HEK293 (cell line): ENCODE results near the gene MACC1.

Source experiments
- IKZF3 ChIP-seq: fragments of 450-650 bp; IDR thresholded peaks from 2 replicates; pipeline ENCODE4 v1.5.0; 2018; ENCODE audit warnings: missing biosample characterization, mild to moderate bottlenecking, missing genetic modification characterization, moderate library complexity
- ZNF792 ChIP-seq: fragments of 450-650 bp; formaldehyde crosslinking; IDR thresholded peaks from 2 replicates; pipeline ENCODE4 v1.5.1; 2016; ENCODE audit warnings: missing biosample characterization, missing genetic modification characterization
- TF ChIP-seq, protein P1 (sequence below): fragments of 450-650 bp; formaldehyde crosslinking; IDR thresholded peaks from 2 replicates; pipeline ENCODE4 v1.5.1; 2016; ENCODE audit warnings: missing biosample characterization, missing genetic modification characterization
- TF ChIP-seq, protein P2 (sequence below): fragments of 450-650 bp; formaldehyde crosslinking; conservative IDR thresholded peaks from 2 replicates; pipeline ENCODE4 v1.5.1; 2016; ENCODE audit warnings: low read depth, missing biosample characterization, missing genetic modification characterization

DNA sequence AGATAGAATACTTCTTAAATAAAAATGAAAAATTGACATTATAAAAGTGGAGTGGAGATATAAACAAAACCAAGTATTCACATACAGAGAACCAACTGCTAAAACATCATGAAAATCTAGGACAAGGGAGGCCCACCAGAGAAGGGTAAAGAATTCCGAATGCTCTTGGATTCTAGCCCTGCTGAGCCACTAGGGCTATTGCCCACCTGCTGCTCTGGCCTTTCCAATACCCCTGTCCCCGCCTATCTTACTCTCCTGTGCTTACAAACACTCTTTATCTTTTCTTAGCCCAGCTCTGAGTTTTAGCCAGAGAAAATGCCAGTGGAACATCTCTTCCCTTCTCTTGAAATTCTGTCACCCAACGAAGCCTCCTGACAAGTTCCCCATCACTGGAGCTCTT is 100.3 kb downstream of the MACC1 start:
- TF ChIP-seq, protein P1, sequence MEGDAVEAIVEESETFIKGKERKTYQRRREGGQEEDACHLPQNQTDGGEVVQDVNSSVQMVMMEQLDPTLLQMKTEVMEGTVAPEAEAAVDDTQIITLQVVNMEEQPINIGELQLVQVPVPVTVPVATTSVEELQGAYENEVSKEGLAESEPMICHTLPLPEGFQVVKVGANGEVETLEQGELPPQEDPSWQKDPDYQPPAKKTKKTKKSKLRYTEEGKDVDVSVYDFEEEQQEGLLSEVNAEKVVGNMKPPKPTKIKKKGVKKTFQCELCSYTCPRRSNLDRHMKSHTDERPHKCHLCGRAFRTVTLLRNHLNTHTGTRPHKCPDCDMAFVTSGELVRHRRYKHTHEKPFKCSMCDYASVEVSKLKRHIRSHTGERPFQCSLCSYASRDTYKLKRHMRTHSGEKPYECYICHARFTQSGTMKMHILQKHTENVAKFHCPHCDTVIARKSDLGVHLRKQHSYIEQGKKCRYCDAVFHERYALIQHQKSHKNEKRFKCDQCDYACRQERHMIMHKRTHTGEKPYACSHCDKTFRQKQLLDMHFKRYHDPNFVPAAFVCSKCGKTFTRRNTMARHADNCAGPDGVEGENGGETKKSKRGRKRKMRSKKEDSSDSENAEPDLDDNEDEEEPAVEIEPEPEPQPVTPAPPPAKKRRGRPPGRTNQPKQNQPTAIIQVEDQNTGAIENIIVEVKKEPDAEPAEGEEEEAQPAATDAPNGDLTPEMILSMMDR (tag by site-specific recombination): no peak
- TF ChIP-seq ZNF792 (no peak), IKZF3 (tag by site-specific recombination) (no peak)
- TF ChIP-seq, protein P2, sequence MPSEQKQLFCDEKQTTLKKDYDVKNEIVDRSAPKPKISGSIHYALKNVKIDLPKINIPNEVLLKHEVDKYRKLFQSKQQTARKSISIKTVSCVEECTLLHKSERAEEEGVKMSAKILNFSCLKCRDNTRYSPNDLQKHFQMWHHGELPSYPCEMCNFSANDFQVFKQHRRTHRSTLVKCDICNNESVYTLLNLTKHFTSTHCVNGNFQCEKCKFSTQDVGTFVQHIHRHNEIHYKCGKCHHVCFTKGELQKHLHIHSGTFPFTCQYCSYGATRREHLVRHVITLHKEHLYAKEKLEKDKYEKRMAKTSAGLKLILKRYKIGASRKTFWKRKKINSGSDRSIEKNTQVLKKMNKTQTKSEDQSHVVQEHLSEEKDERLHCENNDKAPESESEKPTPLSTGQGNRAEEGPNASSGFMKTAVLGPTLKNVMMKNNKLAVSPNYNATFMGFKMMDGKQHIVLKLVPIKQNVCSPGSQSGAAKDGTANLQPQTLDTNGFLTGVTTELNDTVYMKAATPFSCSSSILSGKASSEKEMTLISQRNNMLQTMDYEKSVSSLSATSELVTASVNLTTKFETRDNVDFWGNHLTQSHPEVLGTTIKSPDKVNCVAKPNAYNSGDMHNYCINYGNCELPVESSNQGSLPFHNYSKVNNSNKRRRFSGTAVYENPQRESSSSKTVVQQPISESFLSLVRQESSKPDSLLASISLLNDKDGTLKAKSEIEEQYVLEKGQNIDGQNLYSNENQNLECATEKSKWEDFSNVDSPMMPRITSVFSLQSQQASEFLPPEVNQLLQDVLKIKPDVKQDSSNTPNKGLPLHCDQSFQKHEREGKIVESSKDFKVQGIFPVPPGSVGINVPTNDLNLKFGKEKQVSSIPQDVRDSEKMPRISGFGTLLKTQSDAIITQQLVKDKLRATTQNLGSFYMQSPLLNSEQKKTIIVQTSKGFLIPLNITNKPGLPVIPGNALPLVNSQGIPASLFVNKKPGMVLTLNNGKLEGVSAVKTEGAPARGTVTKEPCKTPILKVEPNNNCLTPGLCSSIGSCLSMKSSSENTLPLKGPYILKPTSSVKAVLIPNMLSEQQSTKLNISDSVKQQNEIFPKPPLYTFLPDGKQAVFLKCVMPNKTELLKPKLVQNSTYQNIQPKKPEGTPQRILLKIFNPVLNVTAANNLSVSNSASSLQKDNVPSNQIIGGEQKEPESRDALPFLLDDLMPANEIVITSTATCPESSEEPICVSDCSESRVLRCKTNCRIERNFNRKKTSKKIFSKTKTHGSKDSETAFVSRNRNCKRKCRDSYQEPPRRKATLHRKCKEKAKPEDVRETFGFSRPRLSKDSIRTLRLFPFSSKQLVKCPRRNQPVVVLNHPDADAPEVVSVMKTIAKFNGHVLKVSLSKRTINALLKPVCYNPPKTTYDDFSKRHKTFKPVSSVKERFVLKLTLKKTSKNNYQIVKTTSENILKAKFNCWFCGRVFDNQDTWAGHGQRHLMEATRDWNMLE (tag by site-specific recombination): no peak
